Right kidney (tissue), 1 donor: ENCODE data around the gene ST6GALNAC4.

Experiments
- DNase-seq: peaks from one replicate; pipeline ENCODE4 v3.0.0-alpha.2; 2016

The ST6GALNAC4 gene

DNA sequence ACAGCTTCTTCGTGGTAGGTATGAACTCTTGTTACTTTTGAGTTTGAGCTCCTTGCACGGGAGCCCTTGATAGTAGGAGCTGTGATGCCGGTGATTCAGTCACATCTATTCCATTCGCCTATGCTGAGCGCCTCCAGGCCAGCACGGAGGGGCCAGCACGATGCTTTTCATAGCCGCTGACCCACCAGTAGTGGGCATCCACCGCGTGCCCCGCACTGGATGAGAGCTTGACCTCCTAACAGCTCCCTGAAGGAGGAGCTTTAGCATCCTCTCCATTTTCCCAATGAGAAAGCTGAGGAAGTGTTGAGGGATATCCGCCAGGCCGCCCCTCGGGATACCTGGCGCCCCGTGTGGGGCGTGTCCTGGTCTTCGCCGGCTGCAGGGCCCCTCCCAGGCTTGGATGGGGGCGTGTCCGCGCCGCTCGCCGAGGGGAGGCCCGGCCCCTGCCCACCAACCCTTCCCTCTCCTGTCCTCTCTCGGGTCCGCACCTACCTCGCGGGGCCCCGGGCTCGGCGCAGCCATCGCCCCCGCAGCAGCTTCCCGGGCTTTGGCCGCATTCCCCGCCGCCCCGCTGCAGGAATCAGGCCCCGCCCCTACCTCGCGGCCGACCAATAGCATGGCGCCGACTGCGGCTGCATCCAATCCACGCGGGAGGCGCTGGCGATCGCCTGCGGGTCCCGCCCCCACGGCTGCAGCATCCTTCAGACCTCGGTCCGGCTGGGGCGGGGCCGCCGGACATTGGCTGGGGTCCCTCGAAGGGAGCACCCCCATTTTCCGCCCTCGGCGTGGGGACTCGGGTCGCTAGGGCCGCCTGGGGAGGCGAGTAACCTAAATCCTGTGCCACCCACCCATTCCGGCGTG is 13.6 kb upstream of the ST6GALNAC4 start, which contains the start of gene PIP5KL1:
Gene PIP5KL1 (minus strand): TSS at position 547 of the 861 bp plus-strand sequence. CDS start 25 bp downstream, at position 522.
- peak; percentile 89 for DNase-seq

DNA sequence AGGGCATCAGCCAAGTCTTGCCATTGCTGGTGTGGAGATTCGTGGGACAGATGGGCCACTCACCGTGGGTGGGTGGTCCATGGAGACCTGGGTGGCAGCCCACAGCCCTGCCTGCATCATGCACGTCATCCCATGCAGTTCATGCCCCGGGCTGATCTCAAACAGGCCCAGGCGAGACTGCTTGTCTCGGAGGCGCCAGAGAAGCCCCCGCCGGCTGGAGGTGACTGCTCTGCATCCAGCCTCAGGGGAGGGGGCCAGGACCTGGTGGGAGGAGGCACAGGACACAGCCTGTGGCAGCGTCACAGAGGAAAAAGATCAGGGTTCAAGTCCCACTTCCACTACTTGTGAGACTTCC is 12.8 kb upstream of the ST6GALNAC4 start:
- no peak for DNase-seq

DNA sequence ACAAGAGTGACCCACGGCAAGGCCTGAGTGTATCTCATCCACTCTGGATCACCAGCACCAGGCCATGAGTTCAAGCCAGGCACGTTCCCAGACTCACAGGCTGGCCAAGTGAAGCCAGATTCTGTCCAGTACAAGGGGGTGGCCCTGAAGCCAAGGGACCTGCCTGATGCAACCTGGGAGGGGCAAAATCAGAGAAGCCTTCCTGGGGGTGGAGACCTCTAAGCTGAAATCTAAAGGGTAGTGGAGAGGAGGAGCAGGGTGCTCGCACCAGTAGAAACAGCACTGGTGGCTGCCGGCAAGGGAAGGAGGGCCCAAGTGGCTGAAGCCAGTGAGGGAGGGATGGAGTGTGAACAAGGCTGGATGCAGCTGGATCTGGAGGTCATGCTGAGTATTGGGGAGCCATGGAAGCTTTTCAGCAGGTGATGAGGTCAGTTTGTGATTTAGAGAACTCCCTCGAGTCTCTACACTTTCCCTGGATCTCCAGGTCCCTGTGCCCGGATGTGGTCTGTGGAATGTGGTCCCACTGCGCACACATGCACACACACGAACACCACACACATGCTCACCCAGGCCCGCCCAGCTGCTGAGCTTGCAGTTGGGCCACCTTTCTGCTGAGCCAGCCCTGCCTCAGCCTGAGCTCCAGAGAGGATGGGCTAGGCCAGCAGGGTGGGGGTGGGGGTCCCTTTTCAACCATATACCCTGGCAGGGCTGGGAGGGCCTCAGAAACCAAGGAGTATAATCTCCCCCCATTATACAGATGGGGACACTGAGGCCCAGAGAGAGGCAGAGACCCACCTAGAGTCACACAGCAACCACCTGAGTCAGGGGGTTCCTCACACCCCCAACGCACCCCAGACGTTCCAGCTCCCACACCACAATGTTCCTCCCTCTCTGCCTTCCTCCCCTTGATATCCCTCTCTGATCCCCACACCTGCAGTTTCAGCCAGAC is 12.1 kb upstream of the ST6GALNAC4 start:
- no peak for DNase-seq

DNA sequence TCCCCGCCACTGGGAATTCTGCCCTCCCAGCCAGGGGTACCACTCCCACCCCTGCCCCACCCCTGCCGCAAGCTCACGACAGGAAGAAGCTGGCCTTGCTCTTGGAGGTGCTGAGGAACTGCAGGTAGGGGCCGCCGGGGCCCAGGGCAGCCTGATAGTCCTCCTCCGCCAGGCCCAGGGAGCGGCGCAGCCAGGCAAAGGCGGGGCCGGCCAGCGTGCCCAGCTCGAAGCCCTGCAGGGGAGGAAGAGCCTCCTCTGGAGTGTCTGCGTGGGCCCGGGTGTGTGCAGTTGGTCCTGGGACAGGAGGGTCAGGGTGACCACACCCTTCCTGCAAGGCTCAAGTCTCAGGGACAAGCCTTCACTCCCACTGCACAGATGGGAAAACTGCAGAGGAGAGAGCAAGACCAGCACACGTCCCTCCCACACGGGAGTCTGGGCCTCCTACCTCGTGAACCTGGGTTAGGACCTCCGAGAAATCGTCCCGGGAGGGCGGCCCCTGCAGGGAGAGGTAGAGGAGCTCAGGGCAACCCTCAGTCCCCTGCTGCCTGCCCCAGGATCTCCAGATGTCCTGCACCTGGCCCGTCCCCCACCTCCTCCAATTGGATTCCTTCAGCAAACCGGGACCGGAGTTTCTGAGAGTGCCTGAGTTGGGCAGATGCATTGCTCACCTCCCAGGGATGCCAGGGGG is 11.3 kb upstream of the ST6GALNAC4 start:
- DNase-seq = peak; percentile 51

DNA sequence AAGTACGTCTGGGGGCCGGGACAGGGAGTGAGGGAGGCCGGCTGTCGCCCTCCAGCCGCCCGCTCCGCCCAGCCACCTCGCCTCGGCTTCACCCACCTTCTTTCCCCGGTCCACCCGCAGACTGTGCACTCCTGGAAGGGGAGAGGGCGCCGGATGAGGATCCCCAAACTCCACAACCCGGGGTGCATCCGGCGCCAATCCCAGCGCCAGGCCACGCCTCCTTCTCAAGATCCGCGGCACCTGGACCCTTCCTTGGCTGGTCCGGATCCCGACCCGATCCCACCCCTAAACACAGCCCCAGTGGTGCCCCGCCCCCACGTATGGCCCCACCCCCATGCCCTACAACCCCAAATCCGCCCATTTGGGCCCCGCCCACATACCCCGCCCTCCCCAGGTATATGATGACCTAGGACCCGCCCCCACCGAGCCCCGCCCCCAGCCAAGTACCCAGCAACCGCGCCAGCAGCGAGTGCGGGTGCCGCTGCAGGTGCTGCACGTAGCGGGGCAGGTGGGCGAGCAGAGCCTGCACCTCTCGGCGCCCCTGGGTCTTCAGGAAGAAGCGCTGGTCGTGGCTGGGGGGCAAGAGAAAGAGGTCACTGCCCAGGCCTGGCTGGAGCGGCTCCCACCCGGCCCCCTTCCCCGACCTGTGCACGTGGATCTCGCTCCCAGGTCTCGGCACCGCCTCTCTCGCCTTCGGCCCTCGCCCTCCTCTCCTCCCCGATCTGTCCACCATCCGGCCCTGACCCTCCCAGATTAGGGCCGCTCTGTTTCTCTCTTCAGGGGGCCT is 10.6 kb upstream of the ST6GALNAC4 start:
- peak; percentile 62 for DNase-seq

DNA sequence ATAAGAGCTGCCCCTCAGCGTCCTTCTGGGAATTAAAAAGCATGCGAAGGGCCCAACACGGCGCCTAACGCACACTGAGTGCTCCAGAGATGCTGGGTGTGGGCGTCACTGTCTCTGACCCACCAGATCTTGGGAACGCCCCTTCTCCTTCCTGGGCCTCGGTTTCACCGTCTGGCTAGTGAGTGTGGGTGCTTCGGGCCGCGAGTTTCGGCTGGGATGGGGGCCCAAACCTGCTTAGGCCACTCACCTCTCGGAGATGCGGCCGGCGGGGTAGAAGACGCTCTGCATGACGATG is 10.0 kb upstream of the ST6GALNAC4 start:
- DNase-seq = no peak

DNA sequence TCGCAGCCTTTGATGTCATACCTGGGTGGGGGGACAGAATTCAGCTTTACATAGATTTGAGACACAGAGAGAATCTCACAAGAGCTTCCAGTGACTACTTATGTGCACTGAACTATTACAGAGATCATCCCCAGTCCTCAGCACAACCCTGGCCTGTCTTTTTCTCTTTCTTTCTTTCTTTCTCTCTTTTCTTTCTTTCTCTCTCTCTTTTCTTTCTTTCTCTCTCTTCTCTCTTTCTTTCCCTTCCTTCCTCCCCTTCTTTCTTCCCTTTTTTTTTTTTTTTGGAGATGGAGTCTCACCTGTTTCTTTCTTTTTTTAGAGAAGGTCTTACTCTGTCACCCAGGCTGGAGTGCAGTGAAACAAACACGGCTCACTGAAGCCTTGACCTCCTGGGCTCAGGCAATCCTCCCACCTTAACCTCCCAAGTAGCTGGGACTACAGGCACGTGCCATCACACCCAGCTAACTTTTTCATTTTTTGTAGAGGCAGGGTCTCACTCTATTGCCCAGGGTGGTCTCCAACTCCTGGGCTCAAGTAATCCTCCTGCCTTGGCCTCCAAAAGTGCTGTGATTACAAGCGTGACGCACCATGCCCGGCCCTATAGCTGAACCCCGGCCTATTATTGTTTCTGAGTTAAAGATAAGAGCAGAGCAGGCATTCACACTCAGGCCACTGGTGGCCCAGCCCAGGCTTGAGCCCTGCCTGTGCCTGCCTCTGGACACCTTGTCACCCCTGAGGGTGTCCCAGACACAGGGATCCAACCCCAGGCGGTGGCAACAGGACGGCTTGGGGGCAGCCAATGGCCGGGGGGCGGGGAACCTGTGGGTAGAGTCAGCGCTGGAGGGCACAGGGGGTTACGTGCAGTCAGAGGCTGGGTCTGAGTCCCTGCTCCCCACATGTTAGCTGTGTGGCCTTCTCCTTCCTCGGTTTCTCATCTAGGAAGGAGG is 9.4 kb upstream of the ST6GALNAC4 start:
- no peak for DNase-seq

DNA sequence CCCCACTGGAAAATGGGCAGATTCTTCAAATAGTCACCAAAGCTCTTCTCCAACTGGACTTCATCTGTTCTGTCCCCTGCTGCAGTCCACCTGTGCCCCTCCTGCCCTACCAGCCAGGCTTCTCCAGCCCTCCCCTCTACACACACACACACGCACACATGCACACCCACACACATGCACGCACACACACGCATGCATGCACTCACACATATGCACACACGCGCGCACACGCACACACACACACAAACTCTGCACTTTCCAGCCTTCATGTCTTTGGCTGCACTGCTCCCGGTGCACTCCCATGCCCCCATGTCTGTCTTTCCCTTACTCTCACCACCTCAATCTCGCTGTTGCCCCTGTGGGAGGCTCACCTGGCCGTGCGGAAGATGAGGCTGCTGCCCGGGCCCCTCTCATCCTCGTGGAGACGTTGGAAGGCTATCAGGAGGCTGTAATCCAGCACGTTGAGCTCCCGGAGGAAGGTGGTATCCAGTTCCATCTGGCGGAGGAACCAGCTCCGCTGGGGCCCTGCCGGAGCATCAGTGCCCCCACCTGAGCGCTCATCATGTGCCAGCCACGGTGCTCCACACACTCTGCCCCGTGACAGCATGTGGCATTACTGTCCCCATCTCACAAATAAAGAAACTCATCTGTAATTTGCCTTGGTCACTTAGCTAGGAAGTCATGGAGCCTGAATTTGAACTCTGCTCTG is 8.0 kb upstream of the ST6GALNAC4 start:
- no peak for DNase-seq

DNA sequence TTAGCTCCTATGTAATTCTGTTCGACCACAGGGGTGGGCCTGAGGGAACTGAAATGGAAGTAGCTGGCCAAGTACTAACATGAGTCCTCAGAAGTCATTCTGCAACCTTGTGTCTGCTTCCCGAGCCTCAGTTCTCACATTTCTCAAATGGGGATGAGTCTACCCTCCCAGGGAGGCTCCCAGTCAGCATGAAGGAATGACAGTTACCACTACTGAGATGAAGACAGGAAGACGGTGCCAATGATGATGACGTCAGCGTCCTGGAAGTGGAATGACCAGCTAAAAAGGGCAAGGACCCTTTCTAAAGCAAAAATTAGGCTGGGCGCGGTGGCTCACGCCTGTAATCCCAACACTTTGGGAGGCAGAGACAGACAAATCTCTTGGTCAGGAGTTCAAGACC is 6.9 kb upstream of the ST6GALNAC4 start:
- no peak for DNase-seq

DNA sequence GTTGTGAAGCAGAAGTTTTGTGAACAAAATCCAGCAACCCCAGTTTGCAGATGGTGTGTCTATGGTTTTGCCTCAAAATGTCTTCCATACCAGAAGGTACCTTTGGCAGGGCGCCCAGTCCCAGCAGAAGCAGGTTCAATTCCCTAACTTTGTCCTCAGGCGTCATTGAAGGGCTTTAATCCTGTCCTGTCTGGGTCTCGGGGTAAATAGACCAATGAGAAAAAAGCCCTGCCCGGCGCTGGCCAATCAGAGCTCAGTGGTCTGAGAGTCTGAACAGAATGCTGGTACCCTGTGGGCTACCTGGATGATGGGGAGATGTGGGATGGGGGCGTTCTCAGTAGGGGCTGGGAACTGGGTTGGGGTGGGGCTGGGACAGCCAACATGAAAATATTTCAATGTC is 6.2 kb upstream of the ST6GALNAC4 start:
- no peak for DNase-seq

DNA sequence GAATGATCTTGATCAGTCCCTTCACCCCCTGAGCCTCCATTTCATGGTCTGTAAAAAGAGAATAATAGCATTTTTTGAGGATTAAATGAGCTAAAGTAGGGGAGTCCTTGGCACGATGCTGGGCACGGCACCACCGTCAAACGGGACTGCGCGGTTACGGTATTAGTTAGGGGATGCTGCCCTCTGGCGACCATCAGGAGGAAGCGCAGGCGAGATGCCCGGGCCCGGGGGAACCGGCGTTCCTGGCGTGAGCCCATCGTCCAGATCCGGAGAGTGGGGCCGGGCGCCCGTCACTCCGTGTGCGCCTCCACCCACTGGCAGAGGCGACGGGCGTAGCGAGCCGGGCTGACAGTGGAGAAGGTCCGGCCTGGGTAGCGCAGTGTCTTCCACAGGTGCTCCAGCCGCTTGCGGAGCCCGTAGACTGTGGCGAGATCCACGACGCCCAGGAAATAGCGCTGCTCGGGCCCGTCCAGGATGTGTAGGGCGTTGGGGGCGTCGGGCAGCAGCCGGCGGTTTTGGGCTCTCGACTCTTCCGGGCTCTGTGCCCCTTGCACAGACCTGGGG is 4.8 kb upstream of the ST6GALNAC4 start:
- peak; percentile 67 for DNase-seq

DNA sequence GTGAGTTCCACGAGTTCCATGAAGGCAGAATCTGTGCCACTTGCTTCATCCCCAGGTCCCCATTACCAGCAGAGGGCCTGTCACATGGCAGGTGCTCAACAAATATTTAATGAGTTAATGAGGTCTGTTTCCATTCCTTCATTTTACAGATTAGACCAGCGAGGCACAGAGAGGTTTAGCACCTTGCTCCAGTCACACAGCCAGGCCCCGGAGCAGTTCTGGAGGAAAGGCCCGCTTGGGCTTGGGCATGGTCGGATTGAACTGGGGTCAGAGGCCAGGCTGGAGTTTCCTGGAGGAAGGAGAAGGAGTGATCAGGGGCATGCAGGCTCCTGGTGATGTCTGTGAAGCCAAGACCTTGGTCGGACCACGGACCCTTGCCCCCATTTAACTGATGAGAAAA is 4.0 kb upstream of the ST6GALNAC4 start:
- DNase-seq = no peak

DNA sequence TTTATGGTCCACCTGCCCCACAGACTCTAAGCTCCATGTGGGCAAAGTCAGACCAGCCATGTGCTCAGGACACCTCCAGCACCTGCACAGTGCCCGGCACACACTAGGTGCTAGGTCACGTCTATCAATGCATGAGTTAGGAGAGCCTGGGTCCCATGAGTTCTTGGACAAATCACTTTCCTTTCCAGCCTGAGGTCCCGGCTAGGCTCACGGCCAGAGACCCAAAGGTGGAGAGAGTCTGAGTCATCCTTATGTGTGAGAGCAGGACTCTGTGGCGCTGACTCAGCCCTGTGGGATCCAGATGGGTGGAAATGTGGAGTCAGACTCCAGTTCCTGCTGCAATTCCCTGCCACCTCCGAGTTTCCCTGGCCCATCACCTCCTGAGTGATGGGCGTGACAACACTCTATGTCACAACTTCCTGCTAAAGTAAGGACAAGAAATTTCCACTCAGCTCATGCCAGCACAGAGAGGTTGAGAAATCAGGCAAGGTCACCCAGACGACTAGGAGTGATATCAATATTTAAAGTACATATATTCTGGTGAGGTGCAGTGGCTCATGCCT is 2.5 kb upstream of the ST6GALNAC4 start:
- DNase-seq = no peak

DNA sequence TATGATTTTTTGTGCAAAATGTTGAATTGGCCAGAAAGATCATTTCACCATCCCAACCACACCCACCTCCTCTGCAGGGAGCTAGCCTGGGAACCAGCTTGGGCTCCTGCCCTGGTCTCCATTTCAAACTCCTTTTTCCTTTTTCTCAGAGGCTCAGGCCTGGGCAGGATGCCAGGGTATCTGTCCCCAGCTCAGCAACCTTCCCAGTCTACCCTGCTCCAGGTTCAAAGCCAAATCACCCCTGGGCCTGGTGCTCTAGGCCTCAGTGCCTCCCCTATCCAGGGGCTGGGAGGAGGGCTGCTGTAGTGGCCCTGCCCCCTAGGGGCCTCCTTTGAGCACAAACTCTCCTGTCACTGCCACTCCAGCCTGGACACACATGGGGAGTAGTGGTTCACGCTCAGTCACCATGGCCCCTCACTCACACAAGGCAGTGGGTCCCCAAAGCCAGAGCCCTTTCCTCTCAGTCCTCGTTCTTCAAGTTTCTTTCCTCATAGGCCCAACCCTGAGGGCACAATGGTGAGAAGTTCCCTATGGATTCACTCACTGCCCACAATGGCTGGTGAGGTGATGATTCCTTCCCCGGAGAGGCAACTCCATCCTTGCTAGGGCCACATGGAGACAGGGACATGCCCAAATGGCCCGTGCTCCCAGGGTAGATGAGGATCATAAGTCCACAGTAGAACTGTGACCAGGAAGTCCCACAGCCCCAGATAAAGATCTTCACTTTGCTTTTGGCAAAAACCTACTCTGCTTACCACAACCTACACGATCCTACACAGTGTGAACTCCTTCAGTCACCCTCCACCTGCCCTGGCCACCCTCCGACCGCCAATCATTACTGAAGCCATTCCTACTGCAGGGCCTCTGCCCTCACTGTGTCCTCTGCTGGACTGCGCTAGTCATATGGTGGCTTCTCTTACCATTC is 1.6 kb upstream of the ST6GALNAC4 start:
- no peak for DNase-seq

DNA sequence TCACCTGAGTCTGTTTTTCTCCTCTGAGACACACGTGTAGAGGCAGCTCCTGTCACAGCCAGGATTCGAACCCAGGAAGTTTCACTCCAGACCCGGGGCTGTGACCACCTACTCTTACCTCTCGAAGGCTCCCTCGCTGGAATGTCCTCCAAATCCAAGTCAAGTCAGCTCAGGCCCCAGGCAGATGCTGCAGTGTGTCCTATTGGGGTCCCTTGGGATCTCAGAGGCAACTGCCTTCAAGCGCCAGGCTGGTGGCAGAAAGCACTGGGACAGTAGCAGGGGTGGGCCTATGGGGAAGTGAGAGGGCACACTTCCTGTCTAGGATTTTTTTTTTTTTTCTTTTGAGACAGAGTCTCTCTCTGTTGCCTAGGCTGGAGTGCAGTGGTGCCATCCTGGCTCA is 762 bp upstream of the ST6GALNAC4 start:
- DNase-seq = no peak

DNA sequence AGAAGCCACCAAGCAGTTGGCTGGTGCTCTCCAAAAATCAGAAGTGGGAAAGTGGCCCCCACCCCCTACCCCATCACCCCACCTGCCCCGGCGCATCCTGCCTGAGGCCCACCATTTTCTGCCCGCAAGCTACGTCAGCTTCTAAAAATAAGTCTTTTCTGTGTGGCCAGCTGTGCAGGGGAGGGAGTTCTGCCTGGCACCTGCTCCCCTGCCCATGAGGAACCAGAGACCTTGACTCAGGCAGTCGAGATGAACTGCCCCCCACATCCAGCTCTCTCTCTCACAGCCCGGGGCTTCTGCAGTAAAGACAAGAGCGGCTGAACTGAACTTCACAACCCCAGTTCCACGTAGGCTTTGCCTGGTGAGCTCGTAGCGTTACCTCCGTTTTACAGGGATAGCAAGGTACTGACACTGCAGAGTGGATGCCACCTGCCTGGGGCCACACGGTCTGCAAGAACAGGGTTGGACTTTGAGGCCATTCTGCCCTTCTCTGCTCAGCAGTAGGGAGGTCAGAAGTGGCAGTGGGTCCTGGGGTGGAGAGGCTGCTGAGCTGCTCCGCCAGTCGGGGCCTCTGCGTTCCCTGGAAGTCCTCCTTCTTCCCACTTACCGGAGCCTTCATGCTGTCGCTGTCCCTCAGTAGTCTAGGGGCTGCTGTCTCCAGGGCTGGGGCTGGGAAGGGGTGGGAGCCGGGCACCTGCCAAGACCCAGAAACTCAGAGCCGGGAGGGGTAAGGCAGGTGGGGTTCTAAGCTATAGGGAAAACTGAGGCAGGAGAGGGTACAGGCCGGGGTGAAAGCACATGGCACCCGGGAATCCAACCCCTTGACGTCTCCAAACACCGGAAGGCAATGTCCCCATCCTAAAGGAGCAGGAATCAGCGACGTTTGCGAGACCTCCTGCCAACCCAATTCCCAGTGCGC is 781 bp downstream of the ST6GALNAC4 start:
- no peak for DNase-seq

DNA sequence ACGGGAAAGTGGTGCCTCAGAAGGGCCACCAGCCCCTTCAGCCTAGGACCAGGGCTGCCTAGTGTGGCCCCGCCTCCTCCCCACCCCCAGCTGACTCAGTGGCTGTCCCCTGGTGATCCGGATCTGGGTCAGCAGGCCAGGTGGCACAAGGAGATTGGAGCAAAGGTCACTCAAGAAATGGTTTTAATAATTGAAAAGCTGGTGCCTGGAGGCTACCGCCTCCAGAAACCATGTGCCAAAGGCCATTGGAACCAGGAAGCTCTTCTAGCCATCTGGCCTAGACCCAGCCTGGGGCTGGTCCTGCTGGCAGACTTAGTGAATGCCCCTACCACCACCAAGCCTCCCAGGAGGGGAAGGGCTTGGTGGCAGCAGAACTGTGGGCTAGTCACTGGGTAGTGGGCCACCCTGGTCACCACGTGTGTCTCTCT is 1.5 kb downstream of the ST6GALNAC4 start:
- no peak for DNase-seq
